DND-41 (cell line): ENCODE measurements around the gene THSD4.

ENCODE experiments used
- ATAC-seq: fragments of 200-7000 bp; cut with Tn5 transposase; 3 replicates; pipeline ENCODE4 v1.9.1; 2021; ENCODE audit warnings: low read depth; ENCODE audit not compliant: insufficient read depth
- DNase-seq: peaks from one replicate; pipeline ENCODE4 v3.0.0-alpha.2; 2020
- H2AFZ ChIP-seq: 2 replicates; pipeline ENCODE4 v1.6.0; 2012; ENCODE audit warnings: low read depth, low read length
- H3K27ac ChIP-seq: 2 replicates; pipeline ENCODE4 v1.5.1; 2012; ENCODE audit warnings: low read length, inconsistent platforms
- H3K27me3 ChIP-seq: fragments of 200-600 bp; sonication (generic); 2 replicates; pipeline ENCODE4 v1.6.0; 2012; ENCODE audit warnings: low read length, mild to moderate bottlenecking, inconsistent platforms; ENCODE audit not compliant: insufficient read depth, poor library complexity
- H3K36me3 ChIP-seq: 2 replicates; pipeline ENCODE4 v1.5.1; 2012; ENCODE audit warnings: low read length, inconsistent platforms; ENCODE audit not compliant: insufficient read depth
- H3K4me1 ChIP-seq: 2 replicates; pipeline ENCODE4 v1.5.1; 2012; ENCODE audit warnings: mild to moderate bottlenecking, low read length; ENCODE audit not compliant: insufficient read depth
- H3K4me2 ChIP-seq: 2 replicates; pipeline ENCODE4 v1.6.0; 2012; ENCODE audit warnings: mild to moderate bottlenecking, moderate library complexity, low read length, inconsistent platforms; ENCODE audit not compliant: insufficient read depth
- H3K4me3 ChIP-seq, 2 experiments: fragments of 200-600 bp in 1 of 2; shearing (Covaris generic) in 1 of 2; 2 replicates each; pipeline ENCODE4 v1.5.1; 2012 to 2016; ENCODE audit warnings: inconsistent platforms in 2 of 2, low read length in 2 of 2, mild to moderate bottlenecking in 2 of 2, low read depth in 1 of 2, moderate library complexity in 1 of 2
- H3K79me2 ChIP-seq: 2 replicates; pipeline ENCODE4 v1.6.0; 2012; ENCODE audit warnings: low read length, inconsistent platforms; ENCODE audit not compliant: insufficient read depth
- H3K9ac ChIP-seq: 2 replicates; pipeline ENCODE4 v1.6.0; 2012; ENCODE audit warnings: low read depth, mild to moderate bottlenecking, inconsistent platforms, low read length, moderate library complexity
- H3K9me3 ChIP-seq: 2 replicates; pipeline ENCODE4 v1.5.1; 2012; ENCODE audit warnings: low read length, moderate library complexity, mild to moderate bottlenecking, inconsistent platforms; ENCODE audit not compliant: insufficient read depth, severe bottlenecking
- H4K20me1 ChIP-seq: 2 replicates; pipeline ENCODE4 v1.6.0; 2012; ENCODE audit warnings: low read length; ENCODE audit not compliant: insufficient read depth
- EZH2 ChIP-seq: IDR thresholded peaks from 3 replicates; pipeline ENCODE4 v1.6.1; 2012; ENCODE audit warnings: borderline replicate concordance, low read depth, mild to moderate bottlenecking, moderate library complexity, low read length, inconsistent platforms; ENCODE audit not compliant: severe bottlenecking
- TF ChIP-seq, protein P1 (sequence below): IDR thresholded peaks from 2 replicates; pipeline ENCODE4 v1.5.1; 2012; ENCODE audit warnings: borderline replicate concordance, low read length, moderate library complexity, mild to moderate bottlenecking; ENCODE audit not compliant: poor library complexity, severe bottlenecking; ENCODE audit errors: extremely low read depth

THSD4 gene

DNA sequence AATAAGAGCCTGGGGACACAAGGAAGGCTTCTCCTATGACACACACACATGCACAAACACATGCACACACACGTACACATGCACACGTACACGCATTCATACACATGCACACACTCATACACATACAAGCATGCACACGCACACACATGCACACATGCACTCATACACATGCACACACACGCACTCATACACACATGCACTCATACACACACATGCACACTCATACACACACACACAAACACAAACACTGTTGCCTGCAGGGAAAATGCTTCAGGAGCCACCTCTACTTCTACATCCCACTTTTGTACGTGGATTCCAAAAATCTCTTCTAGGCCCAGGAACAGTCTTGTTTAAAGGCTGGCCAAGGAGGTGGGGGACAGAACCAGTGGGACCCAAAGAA is 674.3 kb downstream of the THSD4 start:
- Histone ChIP-seq H3K4me1 (no peaks in the 10 kb centered on the region), H3K27ac (no peak overlapping the region), H3K36me3 (no peaks in the 10 kb centered on the region), H4K20me1 (no peaks in the 10 kb centered on the region), H3K79me2 (no peaks in the 10 kb centered on the region), H3K4me3 (no peak overlapping the region), H2AFZ (no peak overlapping the region), H3K27me3 (no peaks in the 10 kb centered on the region), H3K9me3 (no peaks in the 10 kb centered on the region), H3K4me2 (no peak overlapping the region), H3K9ac (no peak overlapping the region)
- TF ChIP-seq, protein P1, sequence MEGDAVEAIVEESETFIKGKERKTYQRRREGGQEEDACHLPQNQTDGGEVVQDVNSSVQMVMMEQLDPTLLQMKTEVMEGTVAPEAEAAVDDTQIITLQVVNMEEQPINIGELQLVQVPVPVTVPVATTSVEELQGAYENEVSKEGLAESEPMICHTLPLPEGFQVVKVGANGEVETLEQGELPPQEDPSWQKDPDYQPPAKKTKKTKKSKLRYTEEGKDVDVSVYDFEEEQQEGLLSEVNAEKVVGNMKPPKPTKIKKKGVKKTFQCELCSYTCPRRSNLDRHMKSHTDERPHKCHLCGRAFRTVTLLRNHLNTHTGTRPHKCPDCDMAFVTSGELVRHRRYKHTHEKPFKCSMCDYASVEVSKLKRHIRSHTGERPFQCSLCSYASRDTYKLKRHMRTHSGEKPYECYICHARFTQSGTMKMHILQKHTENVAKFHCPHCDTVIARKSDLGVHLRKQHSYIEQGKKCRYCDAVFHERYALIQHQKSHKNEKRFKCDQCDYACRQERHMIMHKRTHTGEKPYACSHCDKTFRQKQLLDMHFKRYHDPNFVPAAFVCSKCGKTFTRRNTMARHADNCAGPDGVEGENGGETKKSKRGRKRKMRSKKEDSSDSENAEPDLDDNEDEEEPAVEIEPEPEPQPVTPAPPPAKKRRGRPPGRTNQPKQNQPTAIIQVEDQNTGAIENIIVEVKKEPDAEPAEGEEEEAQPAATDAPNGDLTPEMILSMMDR = no peak
- TF ChIP-seq EZH2 = no peak
- DNase-seq (no peak), ATAC-seq (no peak)

DNA sequence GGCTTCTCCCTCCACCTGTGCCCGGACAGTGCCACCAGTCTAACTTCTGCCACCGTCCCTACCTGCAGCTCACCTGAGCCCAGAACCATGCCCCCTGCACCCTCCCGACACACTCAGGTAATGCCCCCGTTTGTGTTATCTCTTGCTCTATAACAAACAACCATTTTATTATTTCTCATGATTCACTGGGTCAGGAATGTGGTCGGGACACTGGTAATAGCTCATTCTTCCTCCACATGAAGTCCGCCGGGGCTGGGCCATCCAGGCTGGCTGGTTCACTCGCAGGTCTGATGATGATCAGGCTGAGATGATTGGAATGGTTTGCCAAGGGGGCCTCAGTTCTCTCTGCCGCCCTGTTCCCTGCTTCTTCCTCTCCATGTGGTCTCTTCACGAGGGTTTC is 674.8 kb downstream of the THSD4 start:
- no peak for DNase-seq
- no peak for ATAC-seq
- H3K4me2 ChIP-seq = no peak overlapping the region
- H4K20me1 ChIP-seq = no peaks in the 10 kb centered on the region
- H3K27me3 ChIP-seq = no peaks in the 10 kb centered on the region
- no peaks in the 10 kb centered on the region for H3K9me3 ChIP-seq
- no peak overlapping the region for H3K27ac ChIP-seq
- no peak overlapping the region for H2AFZ ChIP-seq
- H3K4me1 ChIP-seq = no peaks in the 10 kb centered on the region
- no peak overlapping the region for H3K9ac ChIP-seq
- no peaks in the 10 kb centered on the region for H3K79me2 ChIP-seq
- no peaks in the 10 kb centered on the region for H3K36me3 ChIP-seq
- H3K4me3 ChIP-seq = no peak overlapping the region
- TF ChIP-seq EZH2 = no peak
- TF ChIP-seq, protein P1 = no peak

DNA sequence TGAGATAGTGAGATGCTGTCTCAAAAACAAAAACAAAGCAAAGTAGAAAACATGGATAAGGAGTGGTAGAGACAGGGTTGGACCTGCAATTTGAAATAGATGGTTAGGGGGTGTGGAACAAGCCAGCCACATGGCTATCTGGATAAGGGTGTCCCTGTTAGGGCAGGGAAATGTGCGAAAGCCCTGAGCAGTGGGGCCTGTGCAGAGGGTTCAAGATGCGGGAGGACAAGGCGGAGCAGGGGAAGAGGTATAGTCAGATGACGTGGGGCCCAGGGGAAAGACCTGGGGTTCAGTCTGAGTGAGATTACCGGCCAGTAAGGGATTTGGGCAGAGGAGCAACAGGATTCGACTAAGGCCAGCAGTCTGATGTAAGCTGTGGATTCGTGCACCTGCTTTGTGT is 676.7 kb downstream of the THSD4 start:
- H3K9ac ChIP-seq = no peak overlapping the region
- H3K9me3 ChIP-seq = no peaks in the 10 kb centered on the region
- ATAC-seq = no peak
- no peak for DNase-seq
- H3K4me2 ChIP-seq = no peak overlapping the region
- no peak overlapping the region for H2AFZ ChIP-seq
- no peak overlapping the region for H3K27ac ChIP-seq
- no peaks in the 10 kb centered on the region for H4K20me1 ChIP-seq
- no peak overlapping the region for H3K4me3 ChIP-seq
- TF ChIP-seq, protein P1 = no peak
- no peak for TF ChIP-seq EZH2
- no peaks in the 10 kb centered on the region for H3K27me3 ChIP-seq
- no peaks in the 10 kb centered on the region for H3K4me1 ChIP-seq
- H3K79me2 ChIP-seq = no peaks in the 10 kb centered on the region
- H3K36me3 ChIP-seq = no peaks in the 10 kb centered on the region

DNA sequence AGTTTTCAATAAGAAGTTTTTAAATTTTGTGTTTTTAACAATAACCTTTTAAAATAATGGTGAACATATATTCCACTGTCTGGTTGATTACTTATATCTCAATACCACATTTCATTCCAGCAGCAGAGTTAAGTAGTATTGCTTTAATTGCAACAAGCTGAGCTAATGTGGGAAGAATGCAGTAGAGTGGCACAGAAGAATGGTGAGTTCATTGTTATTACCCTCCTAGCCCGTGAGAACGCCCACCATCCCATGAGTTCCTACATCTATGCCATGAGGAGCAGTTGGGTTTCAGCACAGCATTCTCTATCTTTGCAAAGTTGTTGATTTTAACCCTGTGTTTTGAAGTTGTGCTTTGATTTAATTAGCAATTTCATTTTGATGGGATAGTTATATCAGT is 677.2 kb downstream of the THSD4 start:
- TF ChIP-seq, protein P1 = no peak
- TF ChIP-seq EZH2 = no peak
- DNase-seq = no peak

More for the DNA sequence above, 677.2 kb downstream of the THSD4 start:
- H2AFZ ChIP-seq = no peak overlapping the region
- no peak overlapping the region for H3K4me2 ChIP-seq
- no peak for ATAC-seq
- no peaks in the 10 kb centered on the region for H3K27me3 ChIP-seq
- no peaks in the 10 kb centered on the region for H3K36me3 ChIP-seq
- no peak overlapping the region for H3K9ac ChIP-seq
- no peak overlapping the region for H3K4me3 ChIP-seq
- no peak overlapping the region for H3K27ac ChIP-seq
- H3K9me3 ChIP-seq = no peaks in the 10 kb centered on the region
- no peaks in the 10 kb centered on the region for H3K4me1 ChIP-seq
- no peaks in the 10 kb centered on the region for H3K79me2 ChIP-seq
- H4K20me1 ChIP-seq = no peaks in the 10 kb centered on the region
